Upper lobe of left lung (tissue), 4 donors: ENCODE results near the gene UBE2D4.

Experiments used
- EP300 ChIP-seq, 4 donors: sonication (generic); formaldehyde crosslinking; IDR thresholded peaks; one replicate each; pipeline ENCODE4 v1.5.1; 2017; ENCODE audit warnings: antibody characterized with exemption in 4 of 4, control low read depth in 2 of 4
- POLR2A ChIP-seq, 4 donors: fragments of 450-650 bp; IDR thresholded peaks; one replicate each; pipeline ENCODE4 v1.5.1; 2016 to 2017; ENCODE audit warnings: antibody characterized with exemption in 4 of 4, mild to moderate bottlenecking in 2 of 4
- POLR2AphosphoS5 ChIP-seq, 2 donors: sonication (generic); formaldehyde crosslinking; IDR thresholded peaks; one replicate each; pipeline ENCODE4 v1.5.1; 2017; ENCODE audit warnings: antibody characterized with exemption in 2 of 2
- TF ChIP-seq, protein P1 (sequence below), 6 experiments: fragments of 450-650 bp in 4 of 6; fragments of 200-600 bp in 2 of 6; sonication (generic) in 2 of 6; IDR thresholded peaks; one replicate each; pipeline ENCODE4 v1.5.1; 2016 to 2019; ENCODE audit warnings: antibody characterized with exemption in 6 of 6

- TF ChIP-seq, protein P1, sequence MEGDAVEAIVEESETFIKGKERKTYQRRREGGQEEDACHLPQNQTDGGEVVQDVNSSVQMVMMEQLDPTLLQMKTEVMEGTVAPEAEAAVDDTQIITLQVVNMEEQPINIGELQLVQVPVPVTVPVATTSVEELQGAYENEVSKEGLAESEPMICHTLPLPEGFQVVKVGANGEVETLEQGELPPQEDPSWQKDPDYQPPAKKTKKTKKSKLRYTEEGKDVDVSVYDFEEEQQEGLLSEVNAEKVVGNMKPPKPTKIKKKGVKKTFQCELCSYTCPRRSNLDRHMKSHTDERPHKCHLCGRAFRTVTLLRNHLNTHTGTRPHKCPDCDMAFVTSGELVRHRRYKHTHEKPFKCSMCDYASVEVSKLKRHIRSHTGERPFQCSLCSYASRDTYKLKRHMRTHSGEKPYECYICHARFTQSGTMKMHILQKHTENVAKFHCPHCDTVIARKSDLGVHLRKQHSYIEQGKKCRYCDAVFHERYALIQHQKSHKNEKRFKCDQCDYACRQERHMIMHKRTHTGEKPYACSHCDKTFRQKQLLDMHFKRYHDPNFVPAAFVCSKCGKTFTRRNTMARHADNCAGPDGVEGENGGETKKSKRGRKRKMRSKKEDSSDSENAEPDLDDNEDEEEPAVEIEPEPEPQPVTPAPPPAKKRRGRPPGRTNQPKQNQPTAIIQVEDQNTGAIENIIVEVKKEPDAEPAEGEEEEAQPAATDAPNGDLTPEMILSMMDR (IDR thresholded peaks at IDR 0.05): no peak
- TF ChIP-seq POLR2A (IDR thresholded peaks at IDR 0.05) (no peak), POLR2AphosphoS5 (IDR thresholded peaks at IDR 0.05) (no peak), EP300 (IDR thresholded peaks at IDR 0.05) (no peak)
Observed at GRCh38 chr7:43915907-43916306, 10.3 kb upstream of the UBE2D4 start.
